Measurements from ENCODE around the gene CACNA1E. TPM values are rescaled to one million over a fixed set of nuclear protein-coding genes. Genes with fewer than 3 reads are reported as not detected.
"Not testable (repeated sequence)": the region's sequence is repeated elsewhere in the genome, so short reads cannot be mapped to it uniquely, and the experiment has no call there.

The CACNA1E gene
- total RNA-seq, 1 donor = not detected

DNA sequence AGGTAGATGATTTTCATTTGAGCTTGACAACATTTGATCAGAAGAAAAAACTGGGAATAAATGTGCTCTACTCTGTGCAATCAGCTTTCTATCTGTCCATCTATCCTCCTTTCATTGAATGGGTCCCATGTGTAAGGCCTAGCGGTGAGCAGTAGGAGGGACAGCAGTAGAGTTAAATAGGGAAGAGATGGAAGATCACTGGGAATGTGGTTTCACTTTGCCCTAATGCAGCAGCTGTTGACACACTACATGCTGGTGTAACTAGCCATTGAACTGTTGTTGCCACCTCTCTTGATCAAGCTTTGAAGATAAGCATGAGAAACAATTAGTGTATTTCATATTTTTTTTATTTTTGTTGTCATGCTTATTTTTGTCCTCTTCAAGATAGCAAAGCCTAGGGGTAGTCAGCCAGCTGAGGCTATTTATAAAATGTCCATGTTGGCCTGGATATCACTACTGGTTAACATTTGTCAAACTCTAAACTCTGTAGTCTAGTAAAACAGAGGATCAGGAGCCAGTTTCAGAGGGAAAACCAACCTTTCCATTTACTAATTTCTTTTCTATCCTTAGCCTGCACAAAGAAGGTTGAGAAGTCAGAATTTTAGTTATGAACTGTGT is 41.9 kb downstream of the CACNA1E start:
- H3K4me3 ChIP-seq (ENCODE audit: low read depth, low read length) = no peak overlapping the region

DNA sequence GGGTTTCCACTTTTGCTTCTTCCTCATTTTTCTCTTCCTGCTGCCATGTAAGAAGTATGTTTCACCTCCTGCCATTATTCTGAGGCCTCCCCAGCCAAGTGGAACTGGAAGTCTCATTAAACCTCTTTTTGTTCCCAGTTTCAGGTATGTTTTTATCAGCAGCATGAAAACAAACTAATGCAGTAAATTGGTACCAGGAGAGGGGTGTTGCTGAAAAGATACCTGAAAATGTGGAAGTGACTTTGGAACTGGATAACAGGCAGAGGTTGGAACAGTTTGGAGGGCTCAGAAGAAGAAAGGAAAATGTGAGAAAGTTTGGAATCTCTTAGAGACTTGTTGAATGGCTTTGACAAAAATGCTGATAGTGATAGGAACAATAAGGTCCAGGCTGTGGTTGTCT is 44.9 kb downstream of the CACNA1E start:
- H3K4me3 ChIP-seq (ENCODE audit: low read depth, low read length); DNase-seq (ENCODE audit: low read depth): not testable (repeated sequence)

More for the DNA sequence above, 41.9 kb downstream of the CACNA1E start:
- no peak for DNase-seq (ENCODE audit: low read depth)
- TF ChIP-seq, protein P1, sequence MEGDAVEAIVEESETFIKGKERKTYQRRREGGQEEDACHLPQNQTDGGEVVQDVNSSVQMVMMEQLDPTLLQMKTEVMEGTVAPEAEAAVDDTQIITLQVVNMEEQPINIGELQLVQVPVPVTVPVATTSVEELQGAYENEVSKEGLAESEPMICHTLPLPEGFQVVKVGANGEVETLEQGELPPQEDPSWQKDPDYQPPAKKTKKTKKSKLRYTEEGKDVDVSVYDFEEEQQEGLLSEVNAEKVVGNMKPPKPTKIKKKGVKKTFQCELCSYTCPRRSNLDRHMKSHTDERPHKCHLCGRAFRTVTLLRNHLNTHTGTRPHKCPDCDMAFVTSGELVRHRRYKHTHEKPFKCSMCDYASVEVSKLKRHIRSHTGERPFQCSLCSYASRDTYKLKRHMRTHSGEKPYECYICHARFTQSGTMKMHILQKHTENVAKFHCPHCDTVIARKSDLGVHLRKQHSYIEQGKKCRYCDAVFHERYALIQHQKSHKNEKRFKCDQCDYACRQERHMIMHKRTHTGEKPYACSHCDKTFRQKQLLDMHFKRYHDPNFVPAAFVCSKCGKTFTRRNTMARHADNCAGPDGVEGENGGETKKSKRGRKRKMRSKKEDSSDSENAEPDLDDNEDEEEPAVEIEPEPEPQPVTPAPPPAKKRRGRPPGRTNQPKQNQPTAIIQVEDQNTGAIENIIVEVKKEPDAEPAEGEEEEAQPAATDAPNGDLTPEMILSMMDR (IDR thresholded peaks at IDR 0.05; ENCODE audit: insufficient read depth, low read length) = no peak

DNA sequence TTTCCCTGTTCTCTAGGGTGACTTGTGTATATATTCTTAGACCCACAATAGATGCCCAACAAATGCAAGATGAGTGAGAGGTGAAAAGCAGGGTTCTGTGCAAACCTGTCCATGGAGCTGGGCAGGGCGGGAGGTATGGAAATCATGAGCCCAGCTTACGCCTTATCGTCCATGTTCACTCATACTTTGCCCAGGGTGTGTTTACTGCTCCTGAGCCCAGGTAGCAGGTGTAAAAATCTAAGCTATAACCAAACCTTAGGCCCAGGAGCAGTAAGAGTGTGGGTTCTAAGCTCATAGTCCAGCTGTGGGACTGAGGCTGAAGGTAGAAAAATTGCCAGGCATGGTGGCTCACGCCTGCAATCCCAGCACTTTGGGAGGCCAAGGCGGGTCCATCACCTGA is 48.1 kb downstream of the CACNA1E start:
- H3K4me3 ChIP-seq (ENCODE audit: low read depth, low read length) = no peak overlapping the region
- DNase-seq (ENCODE audit: low read depth) = no peak
- TF ChIP-seq, protein P1 (IDR thresholded peaks at IDR 0.05; ENCODE audit: insufficient read depth, low read length) = no peak

DNA sequence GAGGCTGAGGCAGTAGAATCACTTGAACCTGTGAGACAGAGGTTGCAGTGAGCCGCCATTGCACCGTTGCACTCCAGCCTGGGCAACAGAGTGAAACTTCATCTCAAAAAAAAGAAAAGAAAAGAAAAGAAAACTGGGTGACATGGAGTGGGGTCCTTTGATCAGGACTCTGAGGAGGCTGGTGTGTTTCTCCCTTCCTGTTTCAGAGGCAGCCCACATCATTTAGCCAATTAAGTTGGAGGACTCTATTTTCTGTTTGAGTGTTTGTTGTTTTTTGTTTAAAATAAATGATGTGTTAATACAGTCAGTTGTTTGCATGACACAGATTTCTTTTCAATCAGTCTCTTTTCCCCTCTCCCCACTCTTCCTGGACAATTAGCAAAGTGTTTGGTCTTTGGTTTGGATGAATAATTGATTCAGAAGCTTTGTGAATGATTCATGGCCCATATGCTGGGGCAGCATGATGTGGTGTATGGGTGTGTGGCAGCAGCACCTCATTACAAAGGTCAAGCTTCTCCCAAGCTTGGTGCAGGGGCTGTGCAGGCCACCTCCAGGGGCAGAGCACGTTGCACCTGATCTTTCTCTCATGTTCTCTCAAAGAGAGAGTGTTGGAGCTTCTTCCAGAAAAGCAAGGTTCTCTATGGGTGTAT is 48.8 kb downstream of the CACNA1E start:
- H3K4me3 ChIP-seq (ENCODE audit: low read depth, low read length) = no peak overlapping the region
- TF ChIP-seq, protein P1 (IDR thresholded peaks at IDR 0.05; ENCODE audit: insufficient read depth, low read length) = no peak
- DNase-seq (ENCODE audit: low read depth) = no peak

DNA sequence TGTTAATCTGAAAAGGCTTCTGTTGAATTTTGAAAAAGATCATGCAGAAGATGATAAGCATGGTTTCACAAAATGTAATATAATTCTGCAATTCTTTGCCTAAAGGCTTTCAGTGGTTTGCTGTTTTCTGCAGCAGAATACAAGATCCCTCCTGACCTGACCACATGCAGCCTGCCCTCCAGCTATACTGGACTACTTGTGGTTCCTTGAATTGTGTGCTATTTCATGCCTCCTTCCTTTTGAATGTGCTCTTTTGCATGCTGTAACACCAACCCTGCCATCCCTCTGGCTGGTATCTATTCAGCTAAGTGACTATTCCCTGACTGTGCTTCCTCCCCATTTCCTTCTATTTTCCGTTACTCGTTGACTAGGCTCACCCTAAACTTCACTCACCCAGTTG is 55.5 kb downstream of the CACNA1E start:
- H3K4me3 ChIP-seq (ENCODE audit: low read depth, low read length) = no peak overlapping the region
- no peak for DNase-seq (ENCODE audit: low read depth)
- TF ChIP-seq, protein P1 (IDR thresholded peaks at IDR 0.05; ENCODE audit: insufficient read depth, low read length) = no peak

DNA sequence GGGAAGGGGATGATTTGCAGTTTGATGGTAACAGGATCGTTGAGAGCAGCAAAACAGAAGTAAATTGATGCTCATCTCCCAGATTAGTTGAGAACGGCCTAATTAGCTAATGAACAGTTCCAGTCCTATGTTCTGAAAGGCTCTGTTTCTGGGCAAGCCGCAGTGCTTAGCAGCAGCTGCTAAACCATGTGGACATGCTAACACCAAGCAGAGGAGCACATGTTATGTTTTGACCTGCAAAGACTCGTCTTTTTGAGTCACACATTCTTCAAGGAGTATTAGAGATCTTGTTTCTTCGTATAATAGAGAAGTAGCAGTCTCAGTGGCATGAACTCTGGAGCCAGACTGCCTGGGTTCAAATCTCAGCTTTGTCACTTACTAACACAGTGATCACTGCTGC is 58.1 kb downstream of the CACNA1E start:
- TF ChIP-seq, protein P1 (IDR thresholded peaks at IDR 0.05; ENCODE audit: insufficient read depth, low read length) = no peak
- H3K4me3 ChIP-seq (ENCODE audit: low read depth, low read length) = no peak overlapping the region
- no peak for DNase-seq (ENCODE audit: low read depth)

DNA sequence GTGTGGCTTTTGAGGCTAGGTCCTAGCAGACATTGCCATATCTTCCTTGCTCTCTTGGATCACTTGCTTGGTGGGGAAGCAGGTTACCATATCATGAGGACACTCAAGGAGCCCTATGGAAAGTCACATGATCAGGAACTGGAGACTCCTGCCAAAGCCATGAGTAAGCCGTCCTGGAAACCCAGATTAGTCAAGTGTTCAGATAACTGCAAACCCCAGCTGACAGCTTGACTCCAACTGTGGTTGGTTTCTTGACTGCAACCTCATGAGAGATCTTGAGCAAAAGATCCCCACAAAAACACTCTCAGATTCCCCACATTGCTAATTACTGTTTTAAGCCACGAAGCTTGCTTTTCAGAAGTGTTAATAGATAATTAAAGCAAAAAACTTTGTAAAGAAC is 58.6 kb downstream of the CACNA1E start:
- TF ChIP-seq, protein P1 (IDR thresholded peaks at IDR 0.05; ENCODE audit: insufficient read depth, low read length) = no peak
- peak; percentile 36 for DNase-seq (ENCODE audit: low read depth)
- no peak overlapping the region for H3K4me3 ChIP-seq (ENCODE audit: low read depth, low read length)

DNA sequence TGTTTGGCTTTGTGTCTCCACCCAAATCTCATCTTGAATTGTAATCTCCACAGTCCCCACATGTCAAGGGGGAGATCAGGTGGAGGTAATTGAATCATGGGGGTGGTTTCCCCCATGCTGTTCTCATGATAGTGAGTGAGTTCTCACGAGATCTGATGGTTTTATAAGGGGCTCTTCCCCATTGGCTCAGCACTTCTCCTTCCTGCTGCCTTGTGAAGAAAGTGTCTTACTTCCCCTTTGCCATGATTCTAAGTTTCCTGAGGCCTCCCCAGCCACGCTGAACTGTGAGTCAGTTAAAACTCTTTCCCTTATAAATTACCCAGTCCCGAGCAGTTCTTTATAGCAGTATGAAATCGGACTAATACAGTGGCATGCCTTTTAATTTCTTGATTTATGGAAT is 59.1 kb downstream of the CACNA1E start:
- not testable (repeated sequence) for DNase-seq (ENCODE audit: low read depth); H3K4me3 ChIP-seq (ENCODE audit: low read depth, low read length)

All from fibroblast of the aortic adventitia (primary cell).